ENCODE measurements around the gene SLC9A9. TPM values are rescaled to one million over a fixed set of nuclear protein-coding genes. Genes with fewer than 3 reads are reported as not detected.
A peak's percentile ranks its signal among the peaks of the same experiment; 100 is the strongest.
"Not testable (repeated sequence)": the region's sequence is repeated elsewhere in the genome, so short reads cannot be mapped to it uniquely, and the experiment has no call there.

SLC9A9 gene
- total RNA-seq, 1 experiment from 2014 or later: 0.20 TPM

- Histone ChIP-seq H3K9me3 (no peaks in the 10 kb centered on the region), H3K27me3 (no peaks in the 10 kb centered on the region), H3K4me3 (no peak overlapping the region), H3K36me3 (no peaks in the 10 kb centered on the region)
- no peak for DNase-seq
These were observed 25.5 kb downstream of the SLC9A9 start for GRCh38 chr3:143822798-143823197.

- H3K27me3 ChIP-seq: no peaks in the 10 kb centered on the region
- DNase-seq: no peak
- no peaks in the 10 kb centered on the region for H3K9me3 ChIP-seq
These were observed 25.9 kb downstream of the SLC9A9 start for GRCh38 chr3:143822374-143822773.

GRCh38 chr3:143821862-143822261, 26.4 kb downstream of the SLC9A9 start:
- no peaks in the 10 kb centered on the region for H3K36me3 ChIP-seq
- H3K4me3 ChIP-seq: no peak overlapping the region
- no peaks in the 10 kb centered on the region for H3K9me3 ChIP-seq
- H3K27me3 ChIP-seq: no peaks in the 10 kb centered on the region
- no peak for DNase-seq

More at GRCh38 chr3:143822374-143822773, 25.9 kb downstream of the SLC9A9 start:
- H3K4me3 ChIP-seq: no peak overlapping the region
- H3K36me3 ChIP-seq: no peaks in the 10 kb centered on the region

- no peak overlapping the region for H3K4me3 ChIP-seq
- no peak for DNase-seq
- no peaks in the 10 kb centered on the region for H3K9me3 ChIP-seq
- H3K36me3 ChIP-seq: no peaks in the 10 kb centered on the region
- H3K27me3 ChIP-seq: no peaks in the 10 kb centered on the region
These were observed 27.6 kb downstream of the SLC9A9 start for GRCh38 chr3:143820466-143821221.

GRCh38 chr3:143819890-143820289, 28.4 kb downstream of the SLC9A9 start:
- no peaks in the 10 kb centered on the region for H3K9me3 ChIP-seq
- DNase-seq: no peak
- no peak overlapping the region for H3K4me3 ChIP-seq
- no peaks in the 10 kb centered on the region for H3K27me3 ChIP-seq
- no peaks in the 10 kb centered on the region for H3K36me3 ChIP-seq

GRCh38 chr3:143814443-143814889, 33.8 kb downstream of the SLC9A9 start:
- Histone ChIP-seq H3K9me3 (no peaks in the 10 kb centered on the region), H3K36me3 (no peaks in the 10 kb centered on the region), H3K4me3 (no peak overlapping the region), H3K27me3 (no peaks in the 10 kb centered on the region)
- no peak for DNase-seq

- Histone ChIP-seq H3K36me3 (no peaks in the 10 kb centered on the region), H3K4me3 (no peak overlapping the region)
These were observed 35.8 kb downstream of the SLC9A9 start for GRCh38 chr3:143812481-143812880.

GRCh38 chr3:143811602-143812001, 36.7 kb downstream of the SLC9A9 start:
- Histone ChIP-seq H3K27me3 (no peaks in the 10 kb centered on the region), H3K36me3 (no peaks in the 10 kb centered on the region), H3K9me3 (no peaks in the 10 kb centered on the region), H3K4me3 (no peak overlapping the region)
- no peak for DNase-seq

More at GRCh38 chr3:143812481-143812880, 35.8 kb downstream of the SLC9A9 start:
- Histone ChIP-seq H3K27me3 (no peaks in the 10 kb centered on the region), H3K9me3 (no peaks in the 10 kb centered on the region)
- DNase-seq: no peak

- no peak for DNase-seq
- Histone ChIP-seq H3K36me3 (no peaks in the 10 kb centered on the region), H3K9me3 (no peaks in the 10 kb centered on the region), H3K27me3 (no peaks in the 10 kb centered on the region), H3K4me3 (no peak overlapping the region)
These were observed 37.4 kb downstream of the SLC9A9 start for GRCh38 chr3:143810953-143811265.

GRCh38 chr3:143810166-143810952, 37.9 kb downstream of the SLC9A9 start:
- no peaks in the 10 kb centered on the region for H3K9me3 ChIP-seq
- H3K4me3 ChIP-seq: no peak overlapping the region
- DNase-seq: no peak
- H3K36me3 ChIP-seq: no peaks in the 10 kb centered on the region
- H3K27me3 ChIP-seq: no peaks in the 10 kb centered on the region

GRCh38 chr3:143809121-143809621, 39.1 kb downstream of the SLC9A9 start:
- H3K9me3 ChIP-seq: no peaks in the 10 kb centered on the region
- no peak overlapping the region for H3K4me3 ChIP-seq
- no peaks in the 10 kb centered on the region for H3K27me3 ChIP-seq
- peak; percentile 26 for DNase-seq
- no peaks in the 10 kb centered on the region for H3K36me3 ChIP-seq

- no peaks in the 10 kb centered on the region for H3K36me3 ChIP-seq
- DNase-seq: no peak
- no peak overlapping the region for H3K4me3 ChIP-seq
- no peaks in the 10 kb centered on the region for H3K9me3 ChIP-seq
- H3K27me3 ChIP-seq: no peaks in the 10 kb centered on the region
These were observed 40.2 kb downstream of the SLC9A9 start for GRCh38 chr3:143808030-143808429.

- H3K27me3 ChIP-seq: no peaks in the 10 kb centered on the region
These were observed 42.2 kb downstream of the SLC9A9 start for GRCh38 chr3:143806038-143806437.

GRCh38 chr3:143805476-143805875, 42.8 kb downstream of the SLC9A9 start:
- not testable (repeated sequence) for DNase-seq, H3K9me3 ChIP-seq, H3K4me3 ChIP-seq, H3K27me3 ChIP-seq, H3K36me3 ChIP-seq

More at GRCh38 chr3:143806038-143806437, 42.2 kb downstream of the SLC9A9 start:
- Histone ChIP-seq H3K4me3 (no peak overlapping the region), H3K36me3 (no peaks in the 10 kb centered on the region), H3K9me3 (no peaks in the 10 kb centered on the region)
- no peak for DNase-seq

- H3K4me3 ChIP-seq, H3K9me3 ChIP-seq, H3K36me3 ChIP-seq, H3K27me3 ChIP-seq, DNase-seq: not testable (repeated sequence)
These were observed 47.2 kb downstream of the SLC9A9 start for GRCh38 chr3:143801046-143801445.

GRCh38 chr3:143798151-143798550, 50.1 kb downstream of the SLC9A9 start:
- not testable (repeated sequence) for H3K27me3 ChIP-seq, H3K36me3 ChIP-seq, DNase-seq, H3K4me3 ChIP-seq, H3K9me3 ChIP-seq

- Histone ChIP-seq H3K36me3 (no peaks in the 10 kb centered on the region), H3K9me3 (no peaks in the 10 kb centered on the region), H3K27me3 (no peaks in the 10 kb centered on the region), H3K4me3 (no peak overlapping the region)
- DNase-seq: no peak
These were observed 52.4 kb downstream of the SLC9A9 start for GRCh38 chr3:143795874-143796273.

All from MG63 (cell line).